ENCODE measurements around the gene HSPG2. TPM values are rescaled to one million over a fixed set of nuclear protein-coding genes. Genes with fewer than 3 reads are reported as not detected.

HSPG2 gene
- total and polyA plus RNA-seq, 8 donors = 150 to 434 (median 196) TPM

- DNase-seq = peak in 3 of 4 donors; percentile 13 to 72 (median 53)
- H3K27ac ChIP-seq = peak overlapping the region in 1 of 2 donors; percentile 25
- peaks cover 0 to 55% of the 10 kb centered on the region in 2 donors for H3K36me3 ChIP-seq
- intact Hi-C loops (cut with DNase I) = no loop called here
- H3K9me3 ChIP-seq = no peaks in the 10 kb centered on the region
- TF ChIP-seq CTCF (IDR thresholded peaks at IDR 0.05) = no peak
- ATAC-seq = peak; percentile 72
- no peaks in the 10 kb centered on the region for H3K27me3 ChIP-seq
- peaks cover 0 to 5% of the 10 kb centered on the region in 2 donors for H3K4me1 ChIP-seq
- no peak overlapping the region for H3K4me3 ChIP-seq
Observed at GRCh38 chr1:21869620-21870121, 67.4 kb downstream of the HSPG2 start.

GRCh38 chr1:21868941-21869454 lies 68.1 kb downstream of the HSPG2 start:
- Histone ChIP-seq H3K4me3 (no peak overlapping the region), H3K36me3 (peaks cover 0 to 55% of the 10 kb centered on the region in 2 donors), H3K27ac (no peak overlapping the region), H3K4me1 (peaks cover 0 to 5% of the 10 kb centered on the region in 2 donors), H3K9me3 (no peaks in the 10 kb centered on the region), H3K27me3 (no peaks in the 10 kb centered on the region)
- DNase-seq (peak in 1 of 4 donors; percentile 51), ATAC-seq (no peak)
- TF ChIP-seq CTCF (IDR thresholded peaks at IDR 0.05) = no peak
- intact Hi-C loops (cut with DNase I) = no loop called here

- peaks cover 0 to 55% of the 10 kb centered on the region in 2 donors for H3K36me3 ChIP-seq
- intact Hi-C loops (cut with DNase I) = no loop called here
Observed at GRCh38 chr1:21868482-21868881, 68.6 kb downstream of the HSPG2 start.

GRCh38 chr1:21867451-21867996 lies 69.6 kb downstream of the HSPG2 start:
- Histone ChIP-seq H3K36me3 (peaks cover 0 to 50% of the 10 kb centered on the region in 2 donors), H3K27ac (no peak overlapping the region), H3K9me3 (no peaks in the 10 kb centered on the region), H3K4me3 (no peak overlapping the region), H3K27me3 (no peaks in the 10 kb centered on the region), H3K4me1 (peaks cover 0 to 5% of the 10 kb centered on the region in 2 donors)
- TF ChIP-seq CTCF (IDR thresholded peaks at IDR 0.05) = no peak
- intact Hi-C loops (cut with DNase I) = no loop called here
- DNase-seq (no peak), ATAC-seq (no peak)

More at GRCh38 chr1:21868482-21868881, 68.6 kb downstream of the HSPG2 start:
- TF ChIP-seq CTCF (IDR thresholded peaks at IDR 0.05) = no peak
- DNase-seq = no peak
- Histone ChIP-seq H3K9me3 (no peaks in the 10 kb centered on the region), H3K4me1 (peaks cover 0 to 5% of the 10 kb centered on the region in 2 donors), H3K4me3 (no peak overlapping the region), H3K27me3 (no peaks in the 10 kb centered on the region), H3K27ac (no peak overlapping the region)
- no peak for ATAC-seq

GRCh38 chr1:21866707-21867043 lies 70.4 kb downstream of the HSPG2 start:
- Histone ChIP-seq H3K36me3 (peaks cover 0 to 48% of the 10 kb centered on the region in 2 donors), H3K4me3 (no peak overlapping the region), H3K27me3 (no peaks in the 10 kb centered on the region), H3K9me3 (no peaks in the 10 kb centered on the region), H3K27ac (no peak overlapping the region), H3K4me1 (peaks cover 0 to 5% of the 10 kb centered on the region in 2 donors)
- DNase-seq (no peak), ATAC-seq (no peak)
- TF ChIP-seq CTCF (IDR thresholded peaks at IDR 0.05) = no peak
- intact Hi-C loops (cut with DNase I) = no loop called here

All from left lung (tissue), 10 donors.